ENCODE results near the gene FOXN1. TPM values are rescaled to one million over a fixed set of nuclear protein-coding genes. Genes with fewer than 3 reads are reported as not detected.

FOXN1 gene
- total RNA-seq, 1 experiment from 2014 or later = not detected

GRCh38 chr17:28576758-28577465, 70.8 kb downstream of the FOXN1 start, which contains the start of gene ALDOC (continued):
- no peak for TF ChIP-seq FOXJ3 (CRISPR knock-in tag; IDR thresholded peaks at IDR 0.05; ENCODE audit: borderline replicate concordance)
- TF ChIP-seq CBFB (CRISPR knock-in tag; IDR thresholded peaks at IDR 0.05; ENCODE audit: low read depth) = no peak
- TF ChIP-seq SOX15 (CRISPR knock-in tag; IDR thresholded peaks at IDR 0.05) = no peak
- no peak for TF ChIP-seq ZNF396 (CRISPR knock-in tag; IDR thresholded peaks at IDR 0.05; ENCODE audit: borderline replicate concordance)
- TF ChIP-seq HMGXB4 (CRISPR knock-in tag; IDR thresholded peaks at IDR 0.05) = no peak
- TF ChIP-seq CREM (CRISPR knock-in tag; IDR thresholded peaks at IDR 0.05) = 0 out of 2 replicates have a peak, but pooled peaks have one; percentile 69
- no peak for TF ChIP-seq ZNF671 (CRISPR knock-in tag; IDR thresholded peaks at IDR 0.05)
- no peak for TF ChIP-seq CTCF (IDR thresholded peaks at IDR 0.05)
- TF ChIP-seq ELF4 (CRISPR knock-in tag; IDR thresholded peaks at IDR 0.05; ENCODE audit: low read depth) = no peak
- TF ChIP-seq FOXP1 (CRISPR knock-in tag; IDR thresholded peaks at IDR 0.05; ENCODE audit: borderline replicate concordance) = 0 out of 2 replicates have a peak, but pooled peaks have one; percentile 22
- TF ChIP-seq GABPB1 (CRISPR knock-in tag; IDR thresholded peaks at IDR 0.05) = no peak
- no peak; the same call in 1 of the 2 replicates for TF ChIP-seq E2F5 (CRISPR knock-in tag; IDR thresholded peaks at IDR 0.05)
- no peak for TF ChIP-seq ARID4B (CRISPR knock-in tag; IDR thresholded peaks at IDR 0.05; ENCODE audit: borderline replicate concordance)
- peak; percentile 46; the same call in 1 of the 2 replicates for TF ChIP-seq TEAD1 (CRISPR knock-in tag; IDR thresholded peaks at IDR 0.05)
- TF ChIP-seq TEAD4 (CRISPR knock-in tag; IDR thresholded peaks at IDR 0.05) = no peak
- no peak for TF ChIP-seq AR (CRISPR knock-in tag; IDR thresholded peaks at IDR 0.05)
- TF ChIP-seq CDX4 (CRISPR knock-in tag; IDR thresholded peaks at IDR 0.05; ENCODE audit: borderline replicate concordance) = no peak
- no peak for TF ChIP-seq ZNF532 (CRISPR knock-in tag; IDR thresholded peaks at IDR 0.05; ENCODE audit: borderline replicate concordance)
- no peak for TF ChIP-seq CREB1 (CRISPR knock-in tag; IDR thresholded peaks at IDR 0.05)
- TF ChIP-seq MLX (CRISPR knock-in tag; IDR thresholded peaks at IDR 0.05) = no peak
- no peak for TF ChIP-seq ATF1 (CRISPR knock-in tag; IDR thresholded peaks at IDR 0.05)

All from WTC11 (cell line).